Pancreas (tissue), 10 donors: ENCODE results near the gene ANKRD13A. TPM values are rescaled to one million over a fixed set of nuclear protein-coding genes. Genes with fewer than 3 reads are reported as not detected.

Experiments
- ATAC-seq, 4 donors: fragments of 200-7000 bp; cut with Tn5 transposase; one replicate each; pipeline versions ENCODE4 v1.8.0 to v1.9.1; 2020; ENCODE audit warnings: mild to moderate bottlenecking in 4 of 4, moderate library complexity in 4 of 4
- DNase-seq, 6 donors: peaks; one replicate each; pipeline ENCODE4 v3.0.0-alpha.2; 2020
- FAIRE-seq: peaks from 2 replicates; lab custom pipeline; 2012; peaks lifted over from hg19 to GRCh38; lab: Jason Lieb, UNC
- H3K27ac ChIP-seq, 4 donors: fragments of 200-600 bp; sonication (generic); 1 replicate in 3 of 4; 2 replicates in 1 of 4; pipeline versions ENCODE4 v1.5.0 to v1.8.0; 2020
- H3K27me3 ChIP-seq, 4 donors: fragments of 200-600 bp; one replicate each; pipeline ENCODE4 v1.8.0; 2021
- H3K36me3 ChIP-seq, 3 donors: fragments of 200-600 bp; sonication (generic) in 1 of 3; one replicate each; pipeline versions ENCODE4 v1.5.0 to v1.8.0; 2020 to 2021
- H3K4me1 ChIP-seq, 3 donors: fragments of 200-600 bp; one replicate each; pipeline ENCODE4 v1.8.0; 2021
- H3K4me3 ChIP-seq, 4 donors: fragments of 200-600 bp; sonication (generic) in 2 of 4; one replicate each; pipeline versions ENCODE4 v1.5.0 to v1.8.0; 2020 to 2021
- H3K9me3 ChIP-seq, 4 donors: fragments of 200-600 bp; one replicate each; pipeline ENCODE4 v1.8.0; 2021
- WGBS, 2 donors: extraction: QIAGEN DNeasy Blood & Tissue Kit; methylation state at CpG; one replicate each; pipeline ENCODE4 v1.1.7; 2013; 5-methylcytosine and 5-hydroxymethylcytosine counted together
- intact Hi-C, 3 donors: fragments of 100-400 bp; cut with DNase I; formaldehyde crosslinking; loops; one replicate each; pipeline versions ENCODE4 v1.11.1 to v1.14.2; 2022
- polyA plus RNA-seq, 2 donors: library from polyadenylated mRNA; stranded (reverse); fragments of 200-250 nt; gene quantifications; one replicate each; pipeline ENCODE4 v1.2.3, GENCODE V29; 2013
- total RNA-seq, 6 donors: library from RNA; stranded (reverse); fragmentation: NEBNext Ultra II Directional in 4 of 6; extraction: Animal tissue kit (Norgen Biotek cat#: 25700) in 4 of 6; gene quantifications; one replicate each; pipeline versions ENCODE4 v1.2.1 to v1.2.4, GENCODE V29; 2021 to 2023
- TF ChIP-seq, protein P1 (sequence below), 4 donors: fragments of 200-600 bp; sonication (generic) in 3 of 4; IDR thresholded peaks; one replicate each; pipeline versions ENCODE4 v1.5.0 to v1.8.0; 2021; ENCODE audit warnings: antibody characterized with exemption in 4 of 4
- donor health status: healthy with polysubstance abuse.
- donor health status: DM: no; HTN: no; CAD: no; lungs with moderate emphysema.
- donor health status: DM: no; HTN: no; CAD: no.
- donor health status: control.
- donor health status: control.
- donor health status: Bipolar disorder and iron deficiency.
- donor health status: DM: yes; HTN: yes; CAD: no.
- donor health status: DM: no; HTN: no; CAD: no.
- donor health status: DM: no; HTN: no; CAD: no.
- donor health status: DM: yes; HTN: yes; CAD: no.

ANKRD13A gene
- total and polyA plus RNA-seq, 8 donors: 10.7 to 29.7 (median 16.7) TPM

DNA sequence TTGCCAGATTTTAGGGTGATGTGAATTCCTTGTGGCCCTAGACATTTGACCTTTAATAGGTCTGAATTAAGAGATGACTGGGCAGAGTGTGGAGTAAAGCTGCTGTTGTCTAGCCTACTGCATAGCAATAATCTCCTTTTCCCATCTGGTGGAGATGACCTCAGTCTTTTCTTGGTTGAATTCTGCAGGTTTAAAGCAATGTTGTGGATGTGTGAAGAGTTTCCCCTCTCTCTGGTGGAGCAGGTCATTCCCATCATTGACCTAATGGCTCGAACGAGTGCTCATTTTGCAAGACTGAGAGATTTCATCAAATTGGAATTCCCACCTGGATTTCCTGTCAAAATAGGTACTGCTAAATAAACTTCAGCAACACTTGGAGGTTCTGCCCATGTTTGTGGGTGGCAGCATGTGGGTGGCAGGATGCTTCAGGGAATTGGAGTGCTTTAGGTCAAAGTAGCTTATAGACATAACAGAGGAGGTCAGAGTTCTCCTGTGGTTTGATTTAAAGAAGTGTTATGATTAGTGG lies 30.1 kb downstream of the ANKRD13A start:
- H3K36me3 ChIP-seq: peaks cover 0 to 45% (median 20%) of the 10 kb centered on the region in 3 donors
- intact Hi-C loops: no loop called here
- no peaks in the 10 kb centered on the region for H3K4me1 ChIP-seq
- ATAC-seq (no peak), FAIRE-seq (no peak), DNase-seq (no peak)
- no peaks in the 10 kb centered on the region for H3K9me3 ChIP-seq
- TF ChIP-seq, protein P1, sequence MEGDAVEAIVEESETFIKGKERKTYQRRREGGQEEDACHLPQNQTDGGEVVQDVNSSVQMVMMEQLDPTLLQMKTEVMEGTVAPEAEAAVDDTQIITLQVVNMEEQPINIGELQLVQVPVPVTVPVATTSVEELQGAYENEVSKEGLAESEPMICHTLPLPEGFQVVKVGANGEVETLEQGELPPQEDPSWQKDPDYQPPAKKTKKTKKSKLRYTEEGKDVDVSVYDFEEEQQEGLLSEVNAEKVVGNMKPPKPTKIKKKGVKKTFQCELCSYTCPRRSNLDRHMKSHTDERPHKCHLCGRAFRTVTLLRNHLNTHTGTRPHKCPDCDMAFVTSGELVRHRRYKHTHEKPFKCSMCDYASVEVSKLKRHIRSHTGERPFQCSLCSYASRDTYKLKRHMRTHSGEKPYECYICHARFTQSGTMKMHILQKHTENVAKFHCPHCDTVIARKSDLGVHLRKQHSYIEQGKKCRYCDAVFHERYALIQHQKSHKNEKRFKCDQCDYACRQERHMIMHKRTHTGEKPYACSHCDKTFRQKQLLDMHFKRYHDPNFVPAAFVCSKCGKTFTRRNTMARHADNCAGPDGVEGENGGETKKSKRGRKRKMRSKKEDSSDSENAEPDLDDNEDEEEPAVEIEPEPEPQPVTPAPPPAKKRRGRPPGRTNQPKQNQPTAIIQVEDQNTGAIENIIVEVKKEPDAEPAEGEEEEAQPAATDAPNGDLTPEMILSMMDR (IDR thresholded peaks at IDR 0.05): no peak
- WGBS, 2 donors: 87 to 94% methylated on average over 2 of the region's 2 CpGs
- no peak overlapping the region for H3K27ac ChIP-seq
- no peaks in the 10 kb centered on the region for H3K27me3 ChIP-seq
- H3K4me3 ChIP-seq: no peak overlapping the region

DNA sequence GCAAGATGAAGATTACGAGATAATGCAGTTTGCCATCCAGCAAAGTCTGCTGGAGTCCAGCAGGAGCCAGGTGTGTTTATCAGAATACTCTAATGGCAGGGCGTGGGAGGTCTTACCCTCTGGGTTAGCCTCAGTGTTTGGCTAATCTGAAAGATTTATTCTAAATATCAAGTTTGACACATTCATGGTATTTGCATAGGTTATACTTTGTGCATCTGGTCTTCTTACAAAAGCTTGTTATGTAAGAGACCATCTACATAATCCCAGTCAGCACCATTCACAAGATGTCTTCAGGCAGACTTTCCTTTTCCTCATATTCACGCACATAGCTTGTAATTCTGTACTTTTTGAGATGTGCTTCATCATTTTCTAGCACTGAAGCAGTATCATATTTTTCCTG lies 34.7 kb downstream of the ANKRD13A start:
- Histone ChIP-seq H3K36me3 (peaks cover 0 to 35% (median 27%) of the 10 kb centered on the region in 3 donors), H3K9me3 (no peaks in the 10 kb centered on the region), H3K4me1 (peaks cover 0 to 9% (median 7%) of the 10 kb centered on the region in 3 donors), H3K4me3 (no peak overlapping the region), H3K27ac (no peak overlapping the region), H3K27me3 (no peaks in the 10 kb centered on the region)
- intact Hi-C loops: no loop called here
- FAIRE-seq: no peak
- TF ChIP-seq, protein P1 (IDR thresholded peaks at IDR 0.05): no peak
- no peak for DNase-seq
- no peak for ATAC-seq
- WGBS, 2 donors: 94 to 96% methylated on average over 3 of the region's 3 CpGs

DNA sequence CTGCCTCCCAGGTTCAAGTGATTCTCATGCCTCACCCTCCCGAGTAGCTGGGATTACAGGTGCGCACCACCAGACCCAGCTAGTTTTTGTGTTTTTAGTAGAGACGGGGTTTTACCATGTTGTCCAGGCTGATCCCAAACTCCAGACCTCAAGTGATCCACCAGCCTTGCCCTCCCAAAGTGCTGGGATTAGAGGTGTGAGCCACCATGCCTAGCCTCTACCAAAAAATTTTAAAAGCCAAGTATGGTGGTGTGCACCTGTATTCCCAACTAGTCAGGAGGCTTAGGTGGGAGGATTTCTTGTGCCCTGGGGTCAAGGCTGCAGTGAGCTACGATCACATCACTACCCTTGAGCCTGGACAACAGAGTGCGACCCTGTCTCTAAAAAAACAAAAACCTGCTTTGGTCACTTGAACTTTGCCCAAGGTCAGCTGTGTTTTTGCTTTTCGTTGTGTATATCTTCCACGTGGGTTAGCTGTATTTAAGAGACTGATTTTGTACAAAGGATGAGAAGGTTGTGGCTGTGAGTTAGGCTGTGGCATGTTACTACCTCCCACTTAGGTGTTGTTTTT lies 36.4 kb downstream of the ANKRD13A start:
- 74 to 76% methylated on average over 7 of the region's 7 CpGs for WGBS, 2 donors
- peaks cover 9 to 22% (median 16%) of the 10 kb centered on the region in 3 donors for H3K4me1 ChIP-seq
- no peaks in the 10 kb centered on the region for H3K9me3 ChIP-seq
- H3K27me3 ChIP-seq: no peaks in the 10 kb centered on the region
- H3K27ac ChIP-seq: no peak overlapping the region
- no peak for ATAC-seq
- intact Hi-C loops: no loop called here
- no peak for DNase-seq
- no peak overlapping the region for H3K4me3 ChIP-seq
- TF ChIP-seq, protein P1 (IDR thresholded peaks at IDR 0.05): no peak
- no peak for FAIRE-seq
- peaks cover 0 to 22% (median 15%) of the 10 kb centered on the region in 3 donors for H3K36me3 ChIP-seq

DNA sequence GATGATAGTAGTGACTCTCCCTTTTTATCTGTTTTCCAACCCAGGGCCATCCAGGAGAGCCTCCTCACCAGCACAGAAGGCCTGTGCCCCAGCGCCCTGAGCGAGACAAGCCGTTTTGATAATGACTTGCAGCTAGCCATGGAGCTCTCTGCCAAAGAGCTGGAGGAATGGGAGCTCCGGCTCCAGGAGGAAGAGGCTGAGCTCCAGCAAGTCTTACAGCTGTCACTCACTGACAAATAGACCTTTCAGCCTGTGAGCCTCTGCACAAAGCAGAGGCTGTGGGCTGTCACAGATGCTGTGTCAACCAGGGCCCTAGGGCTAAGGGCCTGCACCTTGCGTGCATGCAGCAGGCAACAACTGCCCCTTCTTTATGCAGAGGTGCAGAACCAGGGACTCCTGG lies 38.1 kb downstream of the ANKRD13A start:
- 88 to 91% methylated on average over 5 of the region's 5 CpGs for WGBS, 2 donors
- TF ChIP-seq, protein P1 (IDR thresholded peaks at IDR 0.05): no peak
- Histone ChIP-seq H3K4me1 (peaks cover 9 to 22% (median 16%) of the 10 kb centered on the region in 3 donors), H3K36me3 (peaks cover 0 to 15% (median 10%) of the 10 kb centered on the region in 3 donors), H3K9me3 (no peaks in the 10 kb centered on the region), H3K27ac (no peak overlapping the region), H3K4me3 (no peak overlapping the region), H3K27me3 (no peaks in the 10 kb centered on the region)
- intact Hi-C loops: no loop called here
- DNase-seq (no peak), ATAC-seq (no peak), FAIRE-seq (no peak)

DNA sequence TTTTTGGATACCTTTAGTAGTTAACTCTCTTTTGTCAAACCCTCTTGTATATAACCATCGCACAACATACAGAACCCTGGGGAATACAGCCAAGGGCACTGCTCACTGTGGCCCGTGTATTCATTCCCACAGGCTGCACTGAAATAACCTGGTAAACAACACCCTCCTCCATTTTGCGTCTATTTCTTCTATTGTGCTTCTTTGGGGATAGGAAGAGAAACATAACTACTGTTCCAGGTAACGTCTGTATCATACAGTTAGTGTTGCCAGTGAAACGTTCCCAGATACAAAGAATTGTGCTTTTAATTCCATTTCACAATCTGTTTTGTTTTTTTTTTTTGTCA lies 39.5 kb downstream of the ANKRD13A start:
- H3K9me3 ChIP-seq: no peaks in the 10 kb centered on the region
- peaks cover 9 to 30% (median 16%) of the 10 kb centered on the region in 3 donors for H3K4me1 ChIP-seq
- no peak overlapping the region for H3K4me3 ChIP-seq
- WGBS, 2 donors: 17 to 23% methylated on average over 5 of the region's 5 CpGs
- intact Hi-C loops: no loop called here
- H3K27ac ChIP-seq: peak overlapping the region; percentile 29 to 82 (median 70)
- DNase-seq (no peak), ATAC-seq (peak; percentile 1 to 29 (median 12)), FAIRE-seq (no peak)
- no peaks in the 10 kb centered on the region for H3K27me3 ChIP-seq
- TF ChIP-seq, protein P1 (IDR thresholded peaks at IDR 0.05): no peak
- peaks cover 0 to 14% (median 10%) of the 10 kb centered on the region in 3 donors for H3K36me3 ChIP-seq
